K562 (cell line): Measurements from ENCODE around the gene TRAPPC2L. TPM values are rescaled to one million over a fixed set of nuclear protein-coding genes. Genes with fewer than 3 reads are reported as not detected.
A peak's percentile ranks its signal among the peaks of the same experiment; 100 is the strongest.

Experiments
- ARNT ChIP-seq, 2 experiments: fragments of 450-650 bp; IDR thresholded peaks; 2 replicates each; pipeline ENCODE4 v1.6.1; 2016; ENCODE audit warnings: mild to moderate bottlenecking in 1 of 2
- ELK1 ChIP-seq: sonication (generic); formaldehyde crosslinking; IDR thresholded peaks from 2 replicates; pipeline ENCODE4 v1.8.1; 2022; ENCODE audit warnings: missing genetic modification reagents
- HDAC2 ChIP-seq: fragments of 450-650 bp; IDR thresholded peaks from 2 replicates; pipeline ENCODE4 v1.6.1; 2016; ENCODE audit warnings: mild to moderate bottlenecking
- KAT7 ChIP-seq: sonication (generic); formaldehyde crosslinking; IDR thresholded peaks from 2 replicates; pipeline ENCODE4 v1.8.0; 2022; ENCODE audit warnings: missing genetic modification reagents, mild to moderate bottlenecking, borderline replicate concordance
- MAFG ChIP-seq: fragments of 450-650 bp; conservative IDR thresholded peaks from 2 replicates; pipeline ENCODE4 v1.6.1; 2016; ENCODE audit warnings: missing genetic modification characterization, missing compliant biosample characterization
- MYC ChIP-seq, 2 experiments: fragments of 250-450 bp in 1 of 2; sonication (Bioruptor Pico) in 1 of 2; IDR thresholded peaks; 2 replicates each; pipeline versions ENCODE4 v1.5.1 to v1.6.1; 2012 to 2021; ENCODE audit warnings: low read depth in 2 of 2, borderline replicate concordance in 1 of 2, improper control_type of control experiment in 1 of 2, low read length in 1 of 2, mild to moderate bottlenecking in 1 of 2, moderate library complexity in 1 of 2
- PATZ1 ChIP-seq: fragments of 250-450 bp; sonication (Bioruptor Pico); IDR thresholded peaks from 2 replicates; pipeline ENCODE4 v1.5.0; 2020; ENCODE audit warnings: mild to moderate bottlenecking, borderline replicate concordance
- PHF8 ChIP-seq: fragments of 200-600 bp; sonication (generic); IDR thresholded peaks from 2 replicates; pipeline ENCODE4 v1.6.1; 2012; ENCODE audit warnings: mixed run types, mild to moderate bottlenecking, inconsistent platforms, low read length, moderate library complexity, borderline replicate concordance
- PTTG1 ChIP-seq: fragments of 450-650 bp; IDR thresholded peaks from 2 replicates; pipeline ENCODE4 v1.6.1; 2016; ENCODE audit warnings: low read depth, mild to moderate bottlenecking, missing genetic modification characterization, missing compliant biosample characterization
- PYGO2 ChIP-seq: fragments of 450-650 bp; IDR thresholded peaks from 2 replicates; pipeline ENCODE4 v1.6.1; 2016; ENCODE audit warnings: mild to moderate bottlenecking, missing genetic modification characterization, moderate library complexity, missing compliant biosample characterization
- RBM22 ChIP-seq: fragments of 200-400 bp; formaldehyde crosslinking; IDR thresholded peaks from 2 replicates; pipeline ENCODE4 v1.6.1; 2018; ENCODE audit warnings: low read length, low read depth; ENCODE audit not compliant: poor library complexity, severe bottlenecking
- ZBED1 ChIP-seq: IDR thresholded peaks from 2 replicates; pipeline ENCODE4 v1.6.1; 2014
- ZBTB26 ChIP-seq: fragments of 450-650 bp; formaldehyde crosslinking; IDR thresholded peaks from 2 replicates; pipeline ENCODE4 v1.4.0; 2022; ENCODE audit warnings: missing genetic modification characterization
- ZHX1 ChIP-seq: fragments of 150-350 bp; conservative IDR thresholded peaks from 2 replicates; pipeline ENCODE4 v1.6.1; 2014; ENCODE audit warnings: low read length
- ZNF217 ChIP-seq: sonication (generic); formaldehyde crosslinking; IDR thresholded peaks from 2 replicates; pipeline ENCODE4 v1.8.0; 2022; ENCODE audit warnings: mild to moderate bottlenecking, missing genetic modification reagents
- ZNF280B ChIP-seq: fragments of 250-450 bp; sonication (Bioruptor Pico); IDR thresholded peaks from 2 replicates; pipeline ENCODE4 v1.5.1; 2021; ENCODE audit warnings: mild to moderate bottlenecking
- ZNF316 ChIP-seq: fragments of 450-650 bp; IDR thresholded peaks from 2 replicates; pipeline ENCODE4 v1.6.1; 2016
- ZNF41 ChIP-seq: fragments of 250-450 bp; sonication (Bioruptor Pico); conservative IDR thresholded peaks from 2 replicates; pipeline ENCODE4 v1.4.0; 2020; ENCODE audit warnings: mild to moderate bottlenecking
- ZNF830 ChIP-seq: fragments of 250-450 bp; sonication (Bioruptor Pico); IDR thresholded peaks from 2 replicates; pipeline ENCODE4 v1.5.0; 2021; ENCODE audit warnings: mild to moderate bottlenecking
- polyA plus RNA-seq, 8 experiments: library from polyadenylated mRNA; depleted of rRNA in 4 of 8; stranded (reverse) in 5 of 8; unstranded in 3 of 8; fragments of >200 nt; fragmentation: Nextera tagmentation in 2 of 8; fragmentation: Illumina TruSeq in 1 of 8; extraction: Ambion mirVana in 2 of 8; extraction: Trizol in 1 of 8; gene quantifications; 2 replicates each; pipeline versions ENCODE4 v1.2.1 to v1.2.3, GENCODE V29; 2011 to 2014; ENCODE audit warnings: inconsistent platforms in 1 of 8, missing spikeins in 1 of 8
- total RNA-seq, 7 experiments: library from RNA; depleted of rRNA in 6 of 7; stranded (reverse); fragments of >200 nt in 6 of 7; fragmentation: Illumina TruSeq in 2 of 7; extraction: Trizol in 2 of 7; gene quantifications; 2 replicates each; pipeline versions ENCODE4 v1.2.1 to v1.2.3, GENCODE V29; 2011 to 2021; ENCODE audit warnings: low replicate concordance in 1 of 7

The TRAPPC2L gene
- total and polyA plus RNA-seq, 9 of the 15 experiments (the other 6 are each of a cell fraction or from before 2014, with no cell fraction given): 60.4 to 398 (median 97.5) TPM

- TF ChIP-seq PATZ1 (CRISPR knock-in tag) (no peak), MAFG (tag) (no peak), ZHX1 (no peak), ARNT (IDR thresholded peaks at IDR 0.05) (no peak), PYGO2 (tag) (no peak), MYC (IDR thresholded peaks at IDR 0.05; ENCODE audit: low read depth, low read length) (peak; percentile 2; the same call in 1 of the 2 replicates), MYC (CRISPR knock-in tag; IDR thresholded peaks at IDR 0.05; ENCODE audit: borderline replicate concordance, low read depth) (no peak), ZNF41 (CRISPR knock-in tag) (no peak), ZNF280B (CRISPR knock-in tag) (no peak), ZNF217 (CRISPR knock-in tag) (no peak), HDAC2 (no peak), ELK1 (CRISPR knock-in tag) (no peak), ZBTB26 (CRISPR knock-in tag) (no peak), KAT7 (no peak), PHF8 (peak; percentile 13; the same call in 1 of the 2 replicates), ZBED1 (peak; percentile 74), ZNF316 (no peak), ZNF830 (CRISPR knock-in tag) (no peak), PTTG1 (tag) (no peak), RBM22 (peak; percentile 92)
Measured at GRCh38 chr16:88809676-88810165, 47.2 kb upstream of the TRAPPC2L start (continued).
